Hepatocyte (in vitro differentiated cells): ENCODE data around the gene RGS14.

Experiments
- CTCF ChIP-seq: fragments of 200-600 bp; sonication (generic); IDR thresholded peaks from 2 replicates; pipeline ENCODE4 v1.5.1; 2016; ENCODE audit warnings: antibody characterized with exemption, mild to moderate bottlenecking; ENCODE audit not compliant: poor library complexity
- EZH2 ChIP-seq: fragments of 200-600 bp; sonication (generic); IDR thresholded peaks from 2 replicates; pipeline ENCODE4 v1.6.1; 2016; ENCODE audit warnings: antibody characterized with exemption, mild to moderate bottlenecking, borderline replicate concordance

GRCh38 chr5:177396078-177396477 is 38.4 kb downstream of the RGS14 start:
- TF ChIP-seq CTCF (no peak), EZH2 (no peak)
